ENCODE results near the gene DDX28. TPM values are rescaled to one million over a fixed set of nuclear protein-coding genes. Genes with fewer than 3 reads are reported as not detected.

Gene DDX28
- total and polyA plus RNA-seq, 2 of the 4 experiments (the other 2 are of a cell fraction) = 9.2 to 10.0 TPM

DNA sequence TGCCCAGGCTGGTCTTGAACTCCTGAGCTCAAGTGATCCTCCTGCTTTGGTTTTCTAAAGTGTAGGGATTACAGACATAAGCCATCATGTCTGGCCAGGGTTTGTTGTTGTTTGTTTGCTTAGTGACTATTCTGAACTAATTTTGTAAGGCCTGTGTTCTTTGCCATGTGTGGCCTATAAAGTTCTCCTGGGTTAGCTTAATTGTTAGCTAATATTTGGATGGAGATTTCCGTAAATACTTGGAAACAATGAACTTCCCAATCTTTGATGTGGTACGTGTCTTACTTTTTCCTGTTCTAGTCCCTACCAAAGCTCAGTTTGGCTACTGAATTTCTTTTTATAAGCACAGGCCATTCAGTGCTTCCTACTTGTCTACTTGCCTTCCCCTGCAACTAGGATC is 25.0 kb upstream of the DDX28 start:
- H4K5ac ChIP-seq (ENCODE audit: low read depth, low read length) = no peak overlapping the region
- TF ChIP-seq, protein P1, sequence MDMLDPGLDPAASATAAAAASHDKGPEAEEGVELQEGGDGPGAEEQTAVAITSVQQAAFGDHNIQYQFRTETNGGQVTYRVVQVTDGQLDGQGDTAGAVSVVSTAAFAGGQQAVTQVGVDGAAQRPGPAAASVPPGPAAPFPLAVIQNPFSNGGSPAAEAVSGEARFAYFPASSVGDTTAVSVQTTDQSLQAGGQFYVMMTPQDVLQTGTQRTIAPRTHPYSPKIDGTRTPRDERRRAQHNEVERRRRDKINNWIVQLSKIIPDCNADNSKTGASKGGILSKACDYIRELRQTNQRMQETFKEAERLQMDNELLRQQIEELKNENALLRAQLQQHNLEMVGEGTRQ (IDR thresholded peaks at IDR 0.05; ENCODE audit: low read depth, low read length) = no peak
- no peak for TF ChIP-seq RAD21 (IDR thresholded peaks at IDR 0.05; ENCODE audit: low read length)
- H3K9me3 ChIP-seq (ENCODE audit: control insufficient read depth, insufficient read depth, low read length) = no peaks in the 10 kb centered on the region
- in situ Hi-C loops (cut with MboI; ENCODE audit: low sequenced_read_pairs) = no loop called here
- DNase-seq (no peak), ATAC-seq (ENCODE audit: low read depth) (no peak)
- CTCF ChIA-PET = no interaction called here
- H3K27ac ChIP-seq (ENCODE audit: insufficient read depth, low read length) = no peak overlapping the region
- H3K9me1 ChIP-seq (ENCODE audit: insufficient read depth, low read length) = no peaks in the 10 kb centered on the region
- H3K9ac ChIP-seq (ENCODE audit: low read depth, low read length) = no peak overlapping the region
- H2BK15ac ChIP-seq (ENCODE audit: low read depth, low read length) = no peak overlapping the region
- no peak overlapping the region for H2AK9ac ChIP-seq (replicated peaks; ENCODE audit: low read depth, low read length, poor library complexity)
- no peak overlapping the region for H3K18ac ChIP-seq (ENCODE audit: low read depth, low read length)
- no peak overlapping the region for H3K4me2 ChIP-seq (ENCODE audit: low read depth, low read length)
- no peaks in the 10 kb centered on the region for H4K20me1 ChIP-seq (ENCODE audit: insufficient read depth, low read length)
- no peaks in the 10 kb centered on the region for H3K27me3 ChIP-seq (ENCODE audit: control insufficient read depth, insufficient read depth, low read length)
- no peak overlapping the region for H2BK20ac ChIP-seq (ENCODE audit: low read depth, low read length)
- no peak overlapping the region for H3K23ac ChIP-seq (ENCODE audit: low read depth, low read length)
- H3K4ac ChIP-seq (ENCODE audit: low read depth, low read length) = no peak overlapping the region
- no peaks in the 10 kb centered on the region for H3K4me1 ChIP-seq (ENCODE audit: control insufficient read depth, insufficient read depth, low read length)
- dilution Hi-C loops (cut with HindIII; ENCODE audit: low sequenced_read_pairs, unreplicated experiment) = no loop called here
- peaks cover 0 to 3% of the 10 kb centered on the region in 2 experiments; a peak in 2 of 4 replicates for H3K79me1 ChIP-seq (ENCODE audit: low read depth in 1 of 2, low read length in 2 of 2)
- no CpG with 5 or more reads among the region's 2 CpGs for WGBS, 2 experiments (ENCODE audit: extremely low coverage in 2 of 2, insufficient read length in 1 of 2)
- no peak overlapping the region for H3K4me3 ChIP-seq (ENCODE audit: insufficient read depth, low read depth, low read length)
- H2AK5ac ChIP-seq (ENCODE audit: low read depth, low read length) = no peak overlapping the region
- peaks cover 22% of the 10 kb centered on the region for H3K36me3 ChIP-seq (ENCODE audit: control insufficient read depth, insufficient read depth, low read length)
- no peak overlapping the region for H3K14ac ChIP-seq (replicated peaks; ENCODE audit: low read depth, low read length)
- no peak overlapping the region for H2AFZ ChIP-seq (replicated peaks; ENCODE audit: low read length, poor library complexity)
- no peak overlapping the region for H4K8ac ChIP-seq (ENCODE audit: low read depth in 2 of 2, low read length in 2 of 2)
- no peak overlapping the region for H3K56ac ChIP-seq (ENCODE audit: extremely low read depth, insufficient read depth, low read length)
- BruUV-seq (replicated peaks) = no TSS peak
- POLR2A ChIA-PET (ENCODE audit: unreplicated experiment) = no interaction called here
- intact Hi-C loops (cut with micrococcal nuclease) = no loop called here
- no peak overlapping the region for H2BK120ac ChIP-seq (ENCODE audit: low read depth, low read length)
- H4K91ac ChIP-seq (ENCODE audit: insufficient read depth, low read depth, low read length) = no peak overlapping the region
- no peak overlapping the region for H2BK5ac ChIP-seq (ENCODE audit: low read depth, low read length, poor library complexity, severe bottlenecking)
